SK-N-SH (cell line): ENCODE measurements around the gene CDSN.

Experiments
- CTCF ChIP-seq: fragments of 200-600 bp; sonication (generic); IDR thresholded peaks from 2 replicates; pipeline ENCODE4 v1.6.1; 2017; ENCODE audit warnings: antibody characterized with exemption, mild to moderate bottlenecking, moderate library complexity
- SMC3 ChIP-seq: IDR thresholded peaks from 2 replicates; pipeline ENCODE4 v1.6.1; 2012; ENCODE audit warnings: low read depth, low read length, improper control_type of control experiment

GRCh38 chr6:31169123-31169857 is 49.0 kb upstream of the CDSN start:
- TF ChIP-seq CTCF (no peak), SMC3 (no peak)
